HG03520 (cell line): ENCODE data around the gene OTUB2.

Source experiments
- ATAC-seq: cut with Tn5 transposase; IDR thresholded peaks from one replicate; pipeline ENCODE4 v1.9.1; 2021; ENCODE audit warnings: mild to moderate bottlenecking, moderate library complexity; ENCODE audit not compliant: unreplicated experiment

The OTUB2 gene

DNA sequence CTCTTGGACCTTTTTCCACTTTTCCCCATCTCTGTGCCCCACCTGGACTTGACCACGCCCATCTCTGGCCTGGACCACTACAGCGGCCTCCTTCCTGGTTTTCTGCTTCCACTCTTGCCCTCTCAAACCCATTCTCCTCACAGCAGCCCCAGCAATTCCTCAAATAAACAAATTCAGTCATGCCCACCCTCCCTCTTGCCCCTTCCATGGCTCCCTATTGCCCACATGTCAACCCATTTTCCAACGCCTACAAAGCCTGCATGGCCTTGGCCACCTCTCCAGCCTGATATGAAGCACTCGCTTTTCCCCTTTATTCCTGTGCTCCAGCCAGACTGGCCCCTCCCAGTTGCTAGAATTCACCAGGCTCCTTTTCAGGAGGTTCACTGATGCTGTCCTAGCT lies 5.9 kb upstream of the OTUB2 start:
- ATAC-seq, result no peak

DNA sequence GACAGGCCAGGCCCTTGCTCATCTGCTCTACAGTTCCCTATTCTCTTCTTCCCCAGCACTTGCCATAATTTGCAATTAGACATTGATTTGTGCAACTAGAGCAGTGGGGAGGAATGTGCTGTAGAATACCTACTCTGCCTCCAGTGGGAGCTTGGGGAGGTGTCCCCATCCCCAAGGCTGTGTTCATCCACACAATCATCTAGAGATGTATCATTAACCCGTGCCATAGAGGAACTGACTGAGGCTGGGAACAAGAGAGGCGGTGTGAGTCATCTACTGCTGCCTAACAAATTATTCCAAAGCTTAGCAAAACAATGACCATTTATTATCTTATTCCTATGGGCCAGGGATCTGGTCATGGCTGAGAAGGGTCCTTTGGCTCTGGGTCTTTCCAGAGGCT lies 5.1 kb upstream of the OTUB2 start:
- no peak for ATAC-seq

DNA sequence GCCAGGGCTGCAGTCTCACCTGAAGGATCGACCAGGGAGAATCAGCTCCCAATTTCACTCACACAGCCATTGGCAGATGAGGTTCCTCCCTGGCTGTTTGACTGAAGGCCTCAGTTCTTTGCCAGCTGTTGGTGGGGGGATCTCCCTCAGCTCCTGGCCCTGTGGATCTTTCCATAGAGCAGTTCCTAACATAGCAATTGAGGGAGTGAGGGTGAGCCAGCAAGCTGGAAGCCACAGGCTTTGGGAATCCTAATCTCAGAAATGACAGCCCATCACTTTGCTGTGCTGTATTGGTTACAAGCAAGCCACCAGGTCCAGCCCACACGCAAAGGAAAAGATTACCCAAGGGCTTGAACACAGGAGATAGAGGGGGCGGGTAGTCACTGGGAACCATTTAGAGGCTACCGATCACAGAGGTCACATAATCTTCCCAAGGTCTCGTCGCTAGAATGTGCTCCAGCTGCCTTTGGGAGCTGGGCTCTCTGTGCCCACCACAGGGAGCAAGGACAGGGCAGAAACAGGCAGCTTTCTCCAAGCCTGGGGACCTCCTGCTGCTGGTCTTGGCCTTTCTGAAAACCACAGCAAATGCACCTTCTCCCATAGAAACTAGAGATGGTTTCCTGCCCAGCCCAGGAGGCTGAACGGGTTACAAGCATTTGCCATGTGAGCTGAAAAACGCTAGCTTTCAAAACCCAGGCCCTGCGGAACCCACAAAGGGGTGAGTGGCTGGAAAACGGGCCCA lies 4.6 kb upstream of the OTUB2 start:
- ATAC-seq, result no peak

DNA sequence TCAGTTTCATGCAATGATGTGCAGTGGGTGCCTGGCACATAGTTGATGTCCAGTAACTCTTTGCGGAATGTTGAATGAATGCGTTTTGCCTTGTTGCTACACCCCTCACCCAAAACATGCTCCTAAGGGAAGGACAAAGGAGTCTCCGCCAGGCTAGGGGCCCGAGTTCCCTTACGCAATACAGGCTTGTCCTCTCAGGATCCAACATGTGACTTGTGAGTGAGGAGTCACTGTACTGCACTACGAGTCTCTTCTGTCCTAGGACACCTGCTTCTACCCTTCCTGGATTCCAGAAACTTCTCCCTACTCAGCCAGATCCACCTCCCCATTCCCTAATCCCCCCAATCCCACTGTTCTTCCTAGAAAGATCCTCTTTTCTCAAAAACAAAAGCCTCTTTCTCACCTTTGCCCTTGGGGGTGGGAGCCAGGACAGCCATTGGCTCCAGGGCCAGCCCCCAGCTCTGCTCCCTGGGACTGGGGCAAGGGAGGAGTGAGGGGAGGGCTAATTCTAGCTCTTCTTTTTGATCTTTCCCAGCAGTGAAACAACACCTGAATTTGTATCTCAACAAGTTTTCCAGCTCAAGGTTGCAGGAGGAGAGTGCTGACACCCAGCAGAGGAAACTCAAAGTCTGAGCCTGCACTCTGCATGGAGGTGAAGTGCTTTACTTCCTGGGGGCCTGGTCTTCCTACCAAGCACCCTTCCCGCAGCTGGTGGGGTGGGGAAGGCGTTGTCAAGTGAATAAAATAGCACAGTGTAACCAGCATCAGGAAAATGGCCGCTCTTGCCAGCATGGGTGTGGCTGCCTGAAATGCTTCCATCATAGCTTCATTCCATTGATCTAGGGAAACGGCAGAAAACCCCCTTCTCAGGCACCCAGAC lies 3.4 kb upstream of the OTUB2 start:
- ATAC-seq, result no peak

DNA sequence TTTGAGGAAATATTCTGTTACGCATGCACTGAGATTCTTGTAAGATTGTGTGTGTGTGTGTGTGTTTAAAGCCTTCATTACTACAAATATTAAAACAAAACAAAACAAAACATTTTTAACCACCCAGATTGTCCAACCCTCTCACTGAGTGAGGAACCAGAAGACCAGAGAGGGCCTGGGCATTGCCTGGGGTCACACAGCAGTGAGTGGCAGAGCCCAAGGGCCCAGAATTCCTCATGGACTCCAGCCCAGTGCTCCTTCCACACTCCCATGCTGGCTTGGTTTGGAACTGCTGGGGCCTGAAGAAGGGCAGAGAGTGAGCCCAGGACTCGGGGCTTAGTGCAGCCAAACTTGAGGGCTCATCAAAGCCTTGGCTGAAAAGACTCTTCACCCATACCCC lies 1.6 kb upstream of the OTUB2 start:
- ATAC-seq, result no peak

DNA sequence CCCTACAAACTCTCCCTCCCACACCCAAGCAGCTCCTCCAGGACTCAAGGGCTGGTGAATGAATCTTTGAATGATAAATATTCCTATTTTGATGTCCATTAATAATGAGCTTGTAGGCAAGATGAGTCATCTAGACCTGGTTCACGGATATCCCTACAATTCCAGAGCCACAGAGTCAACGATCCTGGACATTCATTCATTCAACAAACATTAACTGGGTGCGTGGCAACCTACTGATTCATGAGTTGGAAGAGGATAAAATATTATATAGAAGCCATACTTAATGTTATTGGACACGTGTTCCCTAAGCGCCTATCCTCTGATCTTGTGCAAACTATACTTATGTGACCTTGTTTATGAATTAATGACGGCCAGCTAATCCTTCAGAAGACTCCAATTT lies 420 bp upstream of the OTUB2 start:
- no peak for ATAC-seq

DNA sequence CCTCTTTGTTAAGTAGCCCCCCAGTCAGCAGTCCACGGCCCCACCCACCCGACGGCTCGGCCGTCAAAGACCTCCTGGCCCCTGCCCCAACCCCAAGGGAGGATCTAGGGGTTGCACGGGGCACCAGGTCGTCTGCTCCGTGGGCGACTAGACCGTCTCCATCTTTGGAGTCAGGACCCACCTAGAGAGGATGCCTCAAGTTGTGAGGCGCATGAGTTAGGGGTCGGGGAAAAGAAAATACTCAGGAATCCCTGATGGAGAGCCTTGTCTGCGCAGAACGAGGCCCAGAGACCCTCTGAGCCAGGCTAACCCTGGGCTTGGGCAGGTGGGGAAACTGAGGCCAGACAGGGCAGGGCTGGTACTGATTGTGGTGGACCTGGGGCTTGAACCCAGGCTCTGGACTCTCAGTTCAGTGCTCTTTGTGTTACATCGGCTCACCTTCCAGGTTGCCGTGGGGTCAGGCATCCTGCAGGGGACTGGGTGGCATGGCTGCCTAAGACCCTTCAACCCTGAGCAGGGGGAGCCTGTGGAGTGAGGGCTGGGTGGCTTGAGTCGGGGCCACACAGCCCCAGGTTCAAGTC lies 839 bp downstream of the OTUB2 start:
- no peak for ATAC-seq

DNA sequence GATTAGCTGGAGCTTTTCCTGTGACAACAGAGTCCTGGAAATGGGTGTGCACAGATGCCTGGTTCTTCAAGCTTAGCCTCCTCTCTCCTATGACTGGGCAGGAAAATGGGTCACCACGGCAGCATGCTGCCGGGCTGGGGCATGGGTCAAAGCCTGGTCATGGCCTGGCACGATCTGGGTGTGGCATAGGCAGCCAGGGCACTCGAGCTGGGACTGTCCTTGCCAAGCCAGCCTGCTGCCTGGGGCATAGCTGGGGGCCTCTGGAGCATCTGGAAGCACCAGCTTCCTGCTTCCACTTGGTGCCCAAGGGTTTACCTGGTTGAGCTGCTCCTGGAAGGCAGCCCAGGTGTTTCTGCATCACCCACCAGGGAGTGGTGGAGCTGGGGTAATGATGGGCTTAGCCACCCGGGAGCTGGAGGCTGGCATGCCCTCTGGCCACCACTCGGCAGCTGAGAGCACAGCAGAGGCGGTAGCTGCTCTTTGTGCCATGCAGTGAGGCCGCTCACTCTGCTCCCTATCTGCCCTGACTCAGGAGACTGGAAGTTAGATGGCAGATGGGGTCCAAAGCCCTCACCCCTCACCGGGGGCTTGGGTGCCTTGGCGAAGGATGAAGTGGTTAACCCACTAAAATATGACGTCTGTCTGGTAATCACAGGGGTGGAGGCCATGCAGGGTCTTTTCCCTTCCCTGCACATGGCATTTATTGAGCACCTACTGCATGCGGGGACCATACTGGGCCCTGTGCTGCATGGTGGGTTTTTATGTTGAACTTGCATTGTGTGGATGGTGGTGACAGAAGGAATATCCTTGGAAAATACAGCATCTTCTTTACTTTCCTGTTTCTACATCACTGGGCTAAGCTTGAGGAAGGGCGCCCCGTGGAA lies 1.7 kb downstream of the OTUB2 start:
- no peak for ATAC-seq

DNA sequence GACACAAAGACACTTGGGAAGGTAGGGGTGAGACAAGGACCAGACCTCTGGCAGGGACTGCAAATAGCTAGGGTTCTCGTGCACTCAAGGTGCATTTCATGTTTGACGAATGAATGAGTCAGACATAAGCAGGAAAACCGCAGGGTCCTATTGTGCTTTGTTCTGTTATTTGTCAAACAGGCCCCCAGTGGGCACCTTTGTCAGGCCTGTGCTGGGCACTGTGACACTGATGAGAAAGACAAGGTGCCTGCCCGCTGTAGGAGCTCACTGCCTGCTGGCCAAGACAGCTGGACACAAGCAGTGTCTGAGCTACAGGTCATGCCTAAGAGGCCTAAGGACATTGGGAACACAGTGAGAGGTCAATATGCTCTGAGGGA lies 2.3 kb downstream of the OTUB2 start:
- ATAC-seq, result no peak

DNA sequence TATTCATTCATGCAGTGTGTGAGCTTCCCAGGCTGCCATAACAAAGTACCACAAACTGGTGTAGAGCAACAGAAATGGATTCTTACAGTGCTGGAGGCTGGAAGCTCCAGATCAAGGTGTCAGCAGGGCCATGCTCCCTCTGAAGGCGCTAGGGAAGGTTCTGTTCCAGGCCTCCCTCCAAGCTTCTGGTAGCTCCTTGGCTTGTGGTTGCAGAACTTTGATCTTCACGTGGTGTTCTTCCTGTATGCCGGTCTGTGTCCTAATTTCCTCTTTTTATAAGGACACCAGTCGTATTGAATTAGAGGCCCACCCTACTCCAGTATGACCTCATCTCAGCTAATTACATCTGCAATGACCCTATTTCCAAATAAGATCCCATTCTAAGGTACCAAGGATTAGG lies 3.1 kb downstream of the OTUB2 start:
- ATAC-seq, result no peak

DNA sequence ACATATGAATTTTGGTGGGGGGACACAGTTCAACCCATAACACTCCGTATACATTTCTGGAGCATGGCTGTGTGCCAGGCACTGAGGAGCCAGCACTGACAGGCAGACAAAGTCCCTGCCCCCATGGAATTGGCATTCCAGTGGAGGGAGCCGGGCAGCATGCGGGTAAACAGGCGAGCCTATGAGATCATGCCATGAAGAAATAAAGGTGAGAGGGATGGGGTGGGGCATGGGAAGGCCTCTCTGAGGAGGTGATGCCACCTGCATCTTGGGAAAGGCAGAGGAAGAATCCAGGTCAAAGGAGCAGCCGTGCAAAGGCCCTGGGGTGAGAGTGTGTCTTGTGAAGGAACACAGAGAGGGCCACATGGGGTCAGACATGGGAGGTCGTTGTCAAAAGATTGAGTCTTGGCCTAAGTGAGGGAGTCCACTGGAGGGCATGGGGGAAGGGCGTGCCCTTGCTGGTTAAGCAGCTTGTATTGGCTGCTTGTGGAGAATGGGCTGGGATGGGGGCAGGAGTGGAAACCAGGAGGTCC lies 3.6 kb downstream of the OTUB2 start:
- no peak for ATAC-seq

DNA sequence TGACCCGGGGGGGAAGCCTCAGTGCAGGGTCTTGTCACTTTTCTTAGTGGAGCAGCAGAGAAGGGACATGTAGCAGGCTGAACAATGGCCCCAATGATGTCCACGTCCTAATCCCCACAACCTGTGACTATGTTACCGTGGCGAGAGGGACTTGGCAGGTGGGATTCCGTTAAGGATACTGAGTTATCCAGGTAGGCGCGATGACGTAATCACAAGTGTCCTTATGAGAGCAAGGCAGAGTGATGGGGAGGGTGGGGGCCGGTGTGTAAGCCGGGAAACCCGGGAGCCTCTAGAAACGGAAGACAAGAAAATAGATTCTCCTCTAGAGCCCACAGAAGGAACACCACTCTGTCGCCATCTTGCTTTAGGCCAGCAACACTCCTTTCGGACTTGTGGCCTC lies 4.4 kb downstream of the OTUB2 start:
- ATAC-seq, result no peak

DNA sequence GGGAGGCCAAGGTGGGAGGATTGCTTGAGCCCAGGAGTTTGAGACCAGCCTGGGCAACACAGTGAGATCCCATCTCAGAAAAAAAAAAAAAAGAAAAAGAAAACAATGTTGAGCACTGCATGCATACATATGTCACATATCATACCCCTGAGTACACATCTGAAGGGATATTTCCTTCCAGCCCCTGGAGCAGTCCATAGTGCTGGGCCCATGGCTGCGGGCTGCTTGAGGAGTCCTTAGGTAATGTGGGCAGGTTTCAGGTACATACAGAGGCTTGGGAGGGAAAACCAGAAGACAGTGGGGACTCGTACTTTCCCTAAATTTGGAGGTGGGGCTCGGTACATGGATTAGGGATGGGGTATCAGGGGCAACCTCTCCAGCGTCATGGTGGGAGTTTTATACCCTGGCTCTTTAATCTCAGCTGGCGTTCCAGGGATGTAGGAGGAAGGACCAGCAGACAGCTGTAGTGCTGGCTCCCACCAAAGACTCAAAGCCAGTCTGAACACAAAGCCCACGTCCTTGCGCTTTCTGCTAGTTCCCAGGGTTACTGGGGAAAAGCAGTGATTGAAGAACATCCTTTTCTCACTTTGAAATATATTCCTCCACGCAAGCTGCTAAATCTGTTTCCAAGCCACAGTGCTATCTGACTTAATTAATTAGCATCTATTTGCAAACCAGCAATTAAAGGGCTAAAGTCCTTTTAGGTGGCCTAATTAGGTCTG lies 5.2 kb downstream of the OTUB2 start:
- no peak for ATAC-seq

DNA sequence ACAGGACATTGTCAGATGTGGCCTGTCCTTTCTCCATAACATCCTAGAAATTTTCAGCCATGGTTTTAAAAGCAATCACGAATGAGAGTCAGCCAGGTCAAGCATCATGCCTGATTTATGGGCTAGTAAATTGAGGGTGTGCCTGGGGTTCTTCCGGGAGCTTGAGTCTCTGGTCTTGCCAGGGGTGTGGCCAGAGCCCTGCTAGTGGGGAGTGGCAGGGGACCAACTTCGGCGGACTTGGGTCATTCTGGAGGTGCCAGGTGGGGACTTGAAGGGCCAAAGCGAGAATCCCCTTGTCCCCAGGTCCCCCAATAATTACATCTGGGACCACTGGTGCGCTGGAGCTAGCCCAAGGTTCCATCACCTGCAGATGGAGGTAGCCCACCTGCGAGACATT lies 5.7 kb downstream of the OTUB2 start:
- ATAC-seq, result no peak

DNA sequence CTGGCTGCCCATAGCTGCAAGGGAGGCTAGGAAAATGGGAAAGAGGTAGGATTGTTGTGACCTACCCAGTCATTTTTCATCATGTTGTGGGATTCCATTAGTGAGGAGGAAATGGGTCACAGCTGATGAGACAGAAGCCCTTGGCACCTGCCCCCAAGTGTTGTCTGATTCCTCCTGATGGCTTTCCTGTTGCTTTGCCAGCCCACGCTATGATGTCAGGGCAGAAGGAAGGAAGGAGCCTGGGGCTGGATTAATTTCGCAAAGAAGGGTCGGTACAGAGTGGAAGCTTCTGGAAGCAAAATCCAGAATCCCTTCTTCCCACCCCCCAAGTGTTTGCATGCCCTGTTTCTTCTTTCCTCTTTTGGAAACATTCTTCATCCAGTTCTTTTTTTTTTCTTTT lies 8.7 kb downstream of the OTUB2 start:
- no peak for ATAC-seq

DNA sequence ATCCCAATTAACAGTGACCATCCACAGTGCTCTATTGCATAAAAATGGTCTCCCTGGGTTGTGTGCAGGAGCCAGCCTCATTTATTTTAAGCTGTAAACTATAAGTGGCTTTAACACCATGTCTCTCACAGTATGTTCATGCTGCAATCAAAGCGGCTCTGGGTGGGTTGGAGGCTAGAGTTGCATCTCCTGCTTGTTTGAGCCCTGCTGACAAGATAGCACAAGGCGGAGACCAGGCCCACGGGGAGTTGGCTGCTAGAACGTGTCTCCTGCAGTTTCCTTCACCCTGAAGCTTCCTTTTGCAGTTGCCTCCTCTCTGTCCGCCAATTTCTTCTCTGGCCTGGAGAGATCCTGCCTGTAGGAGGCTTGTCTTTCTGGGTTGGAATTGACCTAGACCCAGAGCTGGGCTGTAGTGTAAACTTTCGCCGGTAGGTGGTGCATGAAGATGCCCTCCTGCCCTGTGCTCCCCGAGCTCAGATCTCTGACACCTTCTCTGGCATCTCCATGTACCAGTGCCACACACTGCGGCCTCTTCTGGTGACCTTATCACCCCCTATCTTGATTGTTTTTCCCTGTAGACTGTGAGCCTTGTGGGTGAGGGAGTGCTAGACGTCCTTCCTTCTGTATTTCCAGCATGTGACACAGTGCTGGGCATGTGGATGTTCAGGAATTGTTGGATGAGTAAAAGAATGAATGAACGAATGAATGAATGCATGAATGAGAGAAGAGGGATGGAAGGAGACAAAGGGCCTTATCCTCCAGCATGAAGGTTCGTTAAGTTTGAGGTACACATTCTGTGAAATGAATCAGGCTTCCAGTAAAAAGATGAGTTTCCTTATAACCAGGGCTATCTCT lies 10.4 kb downstream of the OTUB2 start:
- peak; percentile 84 for ATAC-seq

DNA sequence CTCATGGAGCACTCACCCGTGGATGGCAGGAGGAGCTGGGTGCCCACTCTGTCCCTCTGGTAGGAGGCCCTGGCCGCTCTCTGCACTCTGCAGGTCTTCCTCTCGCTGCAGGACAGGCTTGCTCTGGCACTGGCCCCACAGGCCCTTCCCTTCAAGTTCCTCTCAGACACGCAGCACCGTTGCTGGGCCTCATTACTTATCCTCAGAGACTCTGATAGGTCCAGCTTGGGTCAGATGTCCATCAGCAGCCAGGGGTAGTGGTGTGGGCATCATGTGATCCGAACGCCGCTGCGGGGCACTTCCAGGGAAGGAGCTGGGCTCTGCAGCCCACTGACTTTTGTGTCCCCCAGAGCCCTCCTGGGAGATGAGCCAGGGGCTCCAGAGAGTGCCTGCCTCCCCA lies 11.8 kb downstream of the OTUB2 start:
- ATAC-seq, result no peak

DNA sequence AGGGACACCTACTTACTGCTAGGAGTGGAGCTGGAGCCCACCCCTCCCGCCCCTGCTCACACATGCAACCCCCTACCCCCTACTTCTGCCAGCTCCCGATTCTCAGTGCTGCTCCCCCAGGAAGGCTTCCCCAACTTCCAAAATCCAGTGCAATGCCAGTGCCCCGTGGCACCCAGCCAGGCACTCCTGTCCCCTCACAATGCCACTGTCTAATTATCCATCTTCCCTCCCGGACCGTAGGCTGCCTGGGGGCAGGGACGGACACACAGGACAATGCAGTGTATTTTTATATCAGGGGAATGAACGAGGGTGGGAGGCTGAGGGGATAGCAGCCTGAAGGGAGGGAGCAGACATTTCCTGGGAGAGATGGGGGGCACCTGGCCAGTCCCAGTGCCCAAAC lies 12.4 kb downstream of the OTUB2 start:
- no peak for ATAC-seq

DNA sequence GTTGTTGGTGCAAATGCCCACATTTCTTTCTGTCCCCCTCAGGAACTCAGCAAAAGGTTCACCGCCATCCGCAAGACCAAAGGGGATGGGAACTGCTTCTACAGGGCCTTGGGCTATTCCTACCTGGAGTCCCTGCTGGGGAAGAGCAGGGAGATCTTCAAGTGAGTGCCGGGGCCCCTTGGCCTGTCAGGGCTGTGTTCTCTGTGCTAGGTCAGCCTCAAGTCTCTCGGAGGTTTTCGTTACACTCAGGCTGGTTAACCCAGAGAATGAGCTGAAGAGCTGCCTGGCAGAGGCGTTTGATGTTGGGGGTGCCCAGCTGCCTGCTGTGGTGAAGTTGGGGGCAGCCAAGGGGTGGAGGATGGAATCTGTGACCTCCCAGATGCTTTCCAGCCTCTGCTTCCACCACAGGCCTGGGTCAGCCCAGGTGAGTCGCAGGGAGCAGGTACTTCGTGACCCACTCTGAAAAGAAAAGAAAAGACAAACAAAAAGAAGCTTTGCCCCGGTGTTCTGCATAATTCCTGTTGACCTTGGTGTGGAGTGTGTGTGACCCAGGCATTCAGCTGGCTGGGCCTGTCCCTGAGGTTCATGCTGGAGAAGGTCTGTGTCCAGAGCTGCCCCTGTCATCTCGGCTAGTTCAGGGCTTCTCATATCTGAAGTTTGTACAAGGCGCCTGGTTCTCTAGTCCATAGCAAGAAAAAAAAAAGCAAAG lies 12.9 kb downstream of the OTUB2 start:
- ATAC-seq, result no peak
